ENCODE results near the gene CUX1. TPM values are rescaled to one million over a fixed set of nuclear protein-coding genes. Genes with fewer than 3 reads are reported as not detected.

CUX1 gene
- total and polyA plus RNA-seq, 2 donors (not counting 1 experiment from before 2014, with no cell fraction given): 22.7 to 38.1 TPM

- no peak overlapping the region for H3K9ac ChIP-seq (ENCODE audit: insufficient read depth, low read length)
- H3K4me2 ChIP-seq (ENCODE audit: extremely low read depth, insufficient read depth, low read length): no peak overlapping the region
- peaks cover 43% of the 10 kb centered on the region for H3K79me2 ChIP-seq (ENCODE audit: control insufficient read depth, insufficient read depth, low read length)
- no peaks in the 10 kb centered on the region for H4K20me1 ChIP-seq (ENCODE audit: control insufficient read depth, extremely low read depth, insufficient read depth, low read length)
- H3K4me3 ChIP-seq (replicated peaks in 1 of 4; ENCODE audit: control extremely low read depth in 1 of 4, insufficient read depth in 1 of 4, low read depth in 3 of 4, low read length in 4 of 4): no peak overlapping the region
- no peak overlapping the region for H2AFZ ChIP-seq (ENCODE audit: low read length)
- no peaks in the 10 kb centered on the region for H3K9me3 ChIP-seq (ENCODE audit: control insufficient read depth, insufficient read depth, low read depth, low read length)
- DNase-seq (ENCODE audit: low read depth in 2 of 2): no peak
- H3K36me3 ChIP-seq (ENCODE audit: control insufficient read depth, insufficient read depth, low read length): no peaks in the 10 kb centered on the region
- H3K27me3 ChIP-seq (ENCODE audit: control insufficient read depth, insufficient read depth, low read length): no peaks in the 10 kb centered on the region
- H3K27ac ChIP-seq (ENCODE audit: insufficient read depth, low read length): no peak overlapping the region
- no peaks in the 10 kb centered on the region for H3K4me1 ChIP-seq (ENCODE audit: control insufficient read depth, extremely low read depth, insufficient read depth, low read length)
- no peak for TF ChIP-seq CTCF (conservative IDR thresholded peaks at IDR 0.05 in 1 of 2, IDR thresholded peaks at IDR 0.05 in 1 of 2; ENCODE audit: low read depth in 1 of 2, low read length in 2 of 2)
- TF ChIP-seq EZH2 (IDR thresholded peaks at IDR 0.05; ENCODE audit: low read length, missing control alignments): no peak
These were observed 8.8 kb downstream of the CUX1 start for GRCh38 chr7:101826081-101826835.

GRCh38 chr7:101828301-101829020 is 11.0 kb downstream of the CUX1 start:
- Histone ChIP-seq H3K27ac (ENCODE audit: insufficient read depth, low read length) (no peak overlapping the region), H3K4me1 (ENCODE audit: control insufficient read depth, extremely low read depth, insufficient read depth, low read length) (no peaks in the 10 kb centered on the region), H3K4me2 (ENCODE audit: extremely low read depth, insufficient read depth, low read length) (no peak overlapping the region), H3K27me3 (ENCODE audit: control insufficient read depth, insufficient read depth, low read length) (no peaks in the 10 kb centered on the region), H3K4me3 (replicated peaks in 1 of 4; ENCODE audit: control extremely low read depth in 1 of 4, insufficient read depth in 1 of 4, low read depth in 3 of 4, low read length in 4 of 4) (no peak overlapping the region), H3K9me3 (ENCODE audit: control insufficient read depth, insufficient read depth, low read depth, low read length) (no peaks in the 10 kb centered on the region), H3K9ac (ENCODE audit: insufficient read depth, low read length) (no peak overlapping the region), H3K36me3 (ENCODE audit: control insufficient read depth, insufficient read depth, low read length) (no peaks in the 10 kb centered on the region), H4K20me1 (ENCODE audit: control insufficient read depth, extremely low read depth, insufficient read depth, low read length) (no peaks in the 10 kb centered on the region), H3K79me2 (ENCODE audit: control insufficient read depth, insufficient read depth, low read length) (peaks cover 39% of the 10 kb centered on the region), H2AFZ (ENCODE audit: low read length) (no peak overlapping the region)
- DNase-seq (ENCODE audit: low read depth in 2 of 2): no peak
- TF ChIP-seq EZH2 (IDR thresholded peaks at IDR 0.05; ENCODE audit: low read length, missing control alignments): no peak
- no peak for TF ChIP-seq CTCF (conservative IDR thresholded peaks at IDR 0.05 in 1 of 2, IDR thresholded peaks at IDR 0.05 in 1 of 2; ENCODE audit: low read depth in 1 of 2, low read length in 2 of 2)

DNA sequence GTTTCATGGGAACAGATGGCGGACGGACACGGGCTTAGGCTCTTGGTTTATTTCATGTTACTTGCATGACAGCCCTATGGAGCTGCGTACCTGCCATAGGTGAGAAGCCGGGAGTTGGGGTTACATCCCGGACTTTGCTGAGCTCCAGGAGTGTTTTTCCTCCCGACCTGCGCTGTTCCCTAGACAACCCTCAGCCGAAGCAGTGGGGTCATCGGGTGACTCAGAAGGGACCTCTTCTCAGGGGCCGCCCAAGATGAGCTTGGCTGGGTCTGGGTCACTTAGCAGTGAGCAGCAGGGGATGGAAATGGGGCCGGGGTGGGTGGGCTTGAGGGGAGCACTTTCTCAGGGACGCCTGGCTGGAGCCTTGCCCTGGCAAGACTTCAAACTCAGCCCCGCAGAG is 11.9 kb downstream of the CUX1 start:
- Histone ChIP-seq H3K4me1 (ENCODE audit: control insufficient read depth, extremely low read depth, insufficient read depth, low read length) (no peaks in the 10 kb centered on the region), H3K4me2 (ENCODE audit: extremely low read depth, insufficient read depth, low read length) (no peak overlapping the region), H2AFZ (ENCODE audit: low read length) (no peak overlapping the region), H3K4me3 (replicated peaks in 1 of 4; ENCODE audit: control extremely low read depth in 1 of 4, insufficient read depth in 1 of 4, low read depth in 3 of 4, low read length in 4 of 4) (no peak overlapping the region), H3K27ac (ENCODE audit: insufficient read depth, low read length) (no peak overlapping the region), H3K36me3 (ENCODE audit: control insufficient read depth, insufficient read depth, low read length) (no peaks in the 10 kb centered on the region), H4K20me1 (ENCODE audit: control insufficient read depth, extremely low read depth, insufficient read depth, low read length) (no peaks in the 10 kb centered on the region), H3K9me3 (ENCODE audit: control insufficient read depth, insufficient read depth, low read depth, low read length) (no peaks in the 10 kb centered on the region), H3K9ac (ENCODE audit: insufficient read depth, low read length) (no peak overlapping the region), H3K27me3 (ENCODE audit: control insufficient read depth, insufficient read depth, low read length) (no peaks in the 10 kb centered on the region), H3K79me2 (ENCODE audit: control insufficient read depth, insufficient read depth, low read length) (peaks cover 35% of the 10 kb centered on the region)
- TF ChIP-seq EZH2 (IDR thresholded peaks at IDR 0.05; ENCODE audit: low read length, missing control alignments) (no peak), CTCF (conservative IDR thresholded peaks at IDR 0.05 in 1 of 2, IDR thresholded peaks at IDR 0.05 in 1 of 2; ENCODE audit: low read depth in 1 of 2, low read length in 2 of 2) (no peak)
- DNase-seq (ENCODE audit: low read depth in 2 of 2): no peak

Data from fibroblast of lung (primary cell).